WTC11 (cell line): ENCODE measurements around the gene PRCD. TPM values are rescaled to one million over a fixed set of nuclear protein-coding genes. Genes with fewer than 3 reads are reported as not detected.
A peak's percentile ranks its signal among the peaks of the same experiment; 100 is the strongest.
"Not testable (repeated sequence)": the region's sequence is repeated elsewhere in the genome, so short reads cannot be mapped to it uniquely, and the experiment has no call there.

Source experiments
- ATAC-seq: fragments of 200-7000 bp; cut with Tn5 transposase; 2 replicates; pipeline ENCODE4 v1.10.0; 2021; ENCODE audit warnings: mild to moderate bottlenecking, moderate library complexity
- CTCF ChIA-PET: fragments of 300-600 bp; sonication (Branson Sonifier 250); formaldehyde crosslinking; loops from one replicate; lab custom pipeline; 2021; ENCODE audit warnings: antibody characterized with exemption; lab: Charles Lee
- POLR2A ChIA-PET: fragments of 350-600 bp; sonication (Branson Sonifier 250); formaldehyde crosslinking; loops from one replicate; lab custom pipeline; 2021; ENCODE audit warnings: antibody characterized with exemption; lab: Charles Lee
- DNase-seq: peaks from one replicate; pipeline ENCODE4 v3.0.0; 2021; ENCODE audit warnings: low spot score
- H3K27ac Mint-ChIP-seq: 2 replicates; pipeline ENCODE4 v1.8.0; 2021; ENCODE audit warnings: mixed read lengths
- H3K27me3 Mint-ChIP-seq: 2 replicates; pipeline ENCODE4 v1.8.0; 2021; ENCODE audit warnings: low read depth, mild to moderate bottlenecking, moderate library complexity, mixed read lengths
- H3K36me3 Mint-ChIP-seq: 2 replicates; pipeline ENCODE4 v1.8.0; 2021; ENCODE audit warnings: mixed read lengths
- H3K4me1 Mint-ChIP-seq: 2 replicates; pipeline ENCODE4 v1.8.0; 2022; ENCODE audit warnings: mixed read lengths
- H3K4me3 Mint-ChIP-seq: 2 replicates; pipeline ENCODE4 v1.8.0; 2021; ENCODE audit warnings: mild to moderate bottlenecking, moderate library complexity, mixed read lengths
- H3K9me3 Mint-ChIP-seq: 2 replicates; pipeline ENCODE4 v1.8.0; 2021; ENCODE audit warnings: mixed read lengths
- CREB1 ChIP-seq: sonication (generic); formaldehyde crosslinking; IDR thresholded peaks from 2 replicates; pipeline ENCODE4 v1.8.0; 2023; ENCODE audit warnings: mild to moderate bottlenecking, missing genetic modification reagents
- ELF4 ChIP-seq: sonication (generic); formaldehyde crosslinking; IDR thresholded peaks from 2 replicates; pipeline ENCODE4 v1.8.1; 2022; ENCODE audit warnings: low read depth, mild to moderate bottlenecking, moderate library complexity, missing genetic modification reagents
- GABPB1 ChIP-seq: sonication (generic); formaldehyde crosslinking; IDR thresholded peaks from 2 replicates; pipeline ENCODE4 v1.8.1; 2023; ENCODE audit warnings: mild to moderate bottlenecking, missing genetic modification reagents
- IRF2 ChIP-seq: sonication (generic); formaldehyde crosslinking; IDR thresholded peaks from 2 replicates; pipeline ENCODE4 v1.8.0; 2022; ENCODE audit warnings: low read depth, missing genetic modification reagents, borderline replicate concordance
- OVOL2 ChIP-seq: fragments of 250-450 bp; sonication (Bioruptor Pico); IDR thresholded peaks from 2 replicates; pipeline ENCODE4 v1.9.0; 2021; ENCODE audit warnings: mild to moderate bottlenecking, borderline replicate concordance
- RELA ChIP-seq: sonication (generic); formaldehyde crosslinking; IDR thresholded peaks from 2 replicates; pipeline ENCODE4 v1.8.1; 2022; ENCODE audit warnings: missing genetic modification reagents, mild to moderate bottlenecking, borderline replicate concordance
- ZNF219 ChIP-seq: sonication (generic); formaldehyde crosslinking; IDR thresholded peaks from 2 replicates; pipeline ENCODE4 v1.8.0; 2023; ENCODE audit warnings: missing genetic modification reagents, mild to moderate bottlenecking, borderline replicate concordance
- total RNA-seq: library from RNA; stranded (reverse); gene quantifications from 3 replicates; pipeline ENCODE4 v1.2.3, GENCODE V29; 2021
- TF ChIP-seq, protein P1 (sequence below): sonication (generic); formaldehyde crosslinking; IDR thresholded peaks from 2 replicates; pipeline ENCODE4 v1.8.0; 2023; ENCODE audit warnings: missing genetic modification reagents, mild to moderate bottlenecking, borderline replicate concordance
- TF ChIP-seq, protein P2 (sequence below): sonication (generic); formaldehyde crosslinking; IDR thresholded peaks from 2 replicates; pipeline ENCODE4 v1.8.0; 2022; ENCODE audit warnings: mild to moderate bottlenecking, missing genetic modification reagents
- TF ChIP-seq, protein P3 (sequence below): sonication (generic); formaldehyde crosslinking; IDR thresholded peaks from 2 replicates; pipeline ENCODE4 v1.8.1; 2023; ENCODE audit warnings: mild to moderate bottlenecking, moderate library complexity, missing genetic modification reagents
- TF ChIP-seq, protein P4 (sequence below): sonication (generic); formaldehyde crosslinking; conservative IDR thresholded peaks from 2 replicates; pipeline ENCODE4 v1.8.1; 2022; ENCODE audit warnings: mild to moderate bottlenecking, missing genetic modification reagents
- TF ChIP-seq, protein P5 (sequence below): fragments of 250-450 bp; sonication (Bioruptor Pico); conservative IDR thresholded peaks from 2 replicates; pipeline ENCODE4 v1.9.0; 2021; ENCODE audit warnings: mild to moderate bottlenecking

PRCD gene
- total RNA-seq, 1 experiment from 2014 or later = 2.7 TPM

DNA sequence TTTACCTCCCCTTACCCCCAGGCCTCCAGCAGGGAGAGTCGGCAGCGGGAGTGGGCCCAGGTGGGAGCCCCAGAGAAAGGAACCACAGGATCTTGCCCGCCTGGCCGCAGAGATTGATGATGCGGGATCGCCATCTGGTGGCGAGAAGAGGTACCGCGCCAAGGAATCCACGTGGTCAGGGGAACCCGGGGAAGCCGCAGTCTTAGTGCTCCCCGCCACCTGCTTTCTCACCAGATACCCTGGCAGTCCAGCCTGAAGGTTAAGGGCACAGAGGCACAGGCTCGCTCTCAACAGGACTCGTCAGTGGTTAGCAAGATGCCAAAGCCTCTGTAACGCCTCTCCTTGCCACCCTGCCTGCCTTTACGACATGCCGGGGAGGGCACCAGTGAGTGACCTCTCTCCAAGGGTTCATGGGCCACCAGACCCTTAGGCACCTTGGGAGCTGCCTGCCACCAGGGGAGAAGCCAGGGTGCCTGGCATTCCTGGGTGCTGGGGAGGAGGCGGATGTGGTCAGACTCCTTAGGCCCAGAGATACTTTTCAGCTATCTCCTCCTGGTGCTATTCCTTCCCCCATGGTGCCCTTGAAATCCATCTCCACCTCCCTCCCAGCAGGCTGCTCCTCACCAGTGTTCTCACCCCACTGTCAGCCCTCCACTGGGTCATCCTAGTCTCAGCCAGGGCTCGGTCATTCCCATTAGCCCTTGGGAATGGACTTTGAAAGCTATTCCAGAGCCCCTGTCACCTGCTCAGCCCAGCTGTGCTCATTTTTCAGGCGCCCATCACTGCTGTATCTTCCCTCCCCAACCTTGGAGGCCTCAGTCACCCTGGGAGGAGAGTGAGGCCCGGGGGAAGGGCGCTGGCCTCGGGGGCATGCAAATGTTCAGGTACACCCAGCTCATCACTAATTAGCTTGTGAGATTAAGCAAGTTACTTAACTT, 33.2 kb upstream of the PRCD start (continued):
- TF ChIP-seq, protein P1, sequence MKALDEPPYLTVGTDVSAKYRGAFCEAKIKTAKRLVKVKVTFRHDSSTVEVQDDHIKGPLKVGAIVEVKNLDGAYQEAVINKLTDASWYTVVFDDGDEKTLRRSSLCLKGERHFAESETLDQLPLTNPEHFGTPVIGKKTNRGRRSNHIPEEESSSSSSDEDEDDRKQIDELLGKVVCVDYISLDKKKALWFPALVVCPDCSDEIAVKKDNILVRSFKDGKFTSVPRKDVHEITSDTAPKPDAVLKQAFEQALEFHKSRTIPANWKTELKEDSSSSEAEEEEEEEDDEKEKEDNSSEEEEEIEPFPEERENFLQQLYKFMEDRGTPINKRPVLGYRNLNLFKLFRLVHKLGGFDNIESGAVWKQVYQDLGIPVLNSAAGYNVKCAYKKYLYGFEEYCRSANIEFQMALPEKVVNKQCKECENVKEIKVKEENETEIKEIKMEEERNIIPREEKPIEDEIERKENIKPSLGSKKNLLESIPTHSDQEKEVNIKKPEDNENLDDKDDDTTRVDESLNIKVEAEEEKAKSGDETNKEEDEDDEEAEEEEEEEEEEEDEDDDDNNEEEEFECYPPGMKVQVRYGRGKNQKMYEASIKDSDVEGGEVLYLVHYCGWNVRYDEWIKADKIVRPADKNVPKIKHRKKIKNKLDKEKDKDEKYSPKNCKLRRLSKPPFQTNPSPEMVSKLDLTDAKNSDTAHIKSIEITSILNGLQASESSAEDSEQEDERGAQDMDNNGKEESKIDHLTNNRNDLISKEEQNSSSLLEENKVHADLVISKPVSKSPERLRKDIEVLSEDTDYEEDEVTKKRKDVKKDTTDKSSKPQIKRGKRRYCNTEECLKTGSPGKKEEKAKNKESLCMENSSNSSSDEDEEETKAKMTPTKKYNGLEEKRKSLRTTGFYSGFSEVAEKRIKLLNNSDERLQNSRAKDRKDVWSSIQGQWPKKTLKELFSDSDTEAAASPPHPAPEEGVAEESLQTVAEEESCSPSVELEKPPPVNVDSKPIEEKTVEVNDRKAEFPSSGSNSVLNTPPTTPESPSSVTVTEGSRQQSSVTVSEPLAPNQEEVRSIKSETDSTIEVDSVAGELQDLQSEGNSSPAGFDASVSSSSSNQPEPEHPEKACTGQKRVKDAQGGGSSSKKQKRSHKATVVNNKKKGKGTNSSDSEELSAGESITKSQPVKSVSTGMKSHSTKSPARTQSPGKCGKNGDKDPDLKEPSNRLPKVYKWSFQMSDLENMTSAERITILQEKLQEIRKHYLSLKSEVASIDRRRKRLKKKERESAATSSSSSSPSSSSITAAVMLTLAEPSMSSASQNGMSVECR (CRISPR knock-in tag) = no peak
- TF ChIP-seq ELF4 (CRISPR knock-in tag) (no peak), OVOL2 (no peak), GABPB1 (CRISPR knock-in tag) (0 out of 2 replicates have a peak, but pooled peaks have one; percentile 32), ZNF219 (CRISPR knock-in tag) (no peak), IRF2 (CRISPR knock-in tag) (no peak), RELA (CRISPR knock-in tag) (no peak), CREB1 (no peak)
- TF ChIP-seq, protein P2, sequence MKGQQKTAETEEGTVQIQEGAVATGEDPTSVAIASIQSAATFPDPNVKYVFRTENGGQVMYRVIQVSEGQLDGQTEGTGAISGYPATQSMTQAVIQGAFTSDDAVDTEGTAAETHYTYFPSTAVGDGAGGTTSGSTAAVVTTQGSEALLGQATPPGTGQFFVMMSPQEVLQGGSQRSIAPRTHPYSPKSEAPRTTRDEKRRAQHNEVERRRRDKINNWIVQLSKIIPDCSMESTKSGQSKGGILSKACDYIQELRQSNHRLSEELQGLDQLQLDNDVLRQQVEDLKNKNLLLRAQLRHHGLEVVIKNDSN (CRISPR knock-in tag) = peak; percentile 73
- TF ChIP-seq, protein P3, sequence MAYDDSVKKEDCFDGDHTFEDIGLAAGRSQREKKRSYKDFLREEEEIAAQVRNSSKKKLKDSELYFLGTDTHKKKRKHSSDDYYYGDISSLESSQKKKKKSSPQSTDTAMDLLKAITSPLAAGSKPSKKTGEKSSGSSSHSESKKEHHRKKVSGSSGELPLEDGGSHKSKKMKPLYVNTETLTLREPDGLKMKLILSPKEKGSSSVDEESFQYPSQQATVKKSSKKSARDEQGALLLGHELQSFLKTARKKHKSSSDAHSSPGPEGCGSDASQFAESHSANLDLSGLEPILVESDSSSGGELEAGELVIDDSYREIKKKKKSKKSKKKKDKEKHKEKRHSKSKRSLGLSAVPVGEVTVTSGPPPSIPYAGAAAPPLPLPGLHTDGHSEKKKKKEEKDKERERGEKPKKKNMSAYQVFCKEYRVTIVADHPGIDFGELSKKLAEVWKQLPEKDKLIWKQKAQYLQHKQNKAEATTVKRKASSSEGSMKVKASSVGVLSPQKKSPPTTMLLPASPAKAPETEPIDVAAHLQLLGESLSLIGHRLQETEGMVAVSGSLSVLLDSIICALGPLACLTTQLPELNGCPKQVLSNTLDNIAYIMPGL (CRISPR knock-in tag) = no peak
- TF ChIP-seq, protein P4, sequence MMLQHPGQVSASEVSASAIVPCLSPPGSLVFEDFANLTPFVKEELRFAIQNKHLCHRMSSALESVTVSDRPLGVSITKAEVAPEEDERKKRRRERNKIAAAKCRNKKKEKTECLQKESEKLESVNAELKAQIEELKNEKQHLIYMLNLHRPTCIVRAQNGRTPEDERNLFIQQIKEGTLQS (CRISPR knock-in tag) = no peak
- TF ChIP-seq, protein P5, sequence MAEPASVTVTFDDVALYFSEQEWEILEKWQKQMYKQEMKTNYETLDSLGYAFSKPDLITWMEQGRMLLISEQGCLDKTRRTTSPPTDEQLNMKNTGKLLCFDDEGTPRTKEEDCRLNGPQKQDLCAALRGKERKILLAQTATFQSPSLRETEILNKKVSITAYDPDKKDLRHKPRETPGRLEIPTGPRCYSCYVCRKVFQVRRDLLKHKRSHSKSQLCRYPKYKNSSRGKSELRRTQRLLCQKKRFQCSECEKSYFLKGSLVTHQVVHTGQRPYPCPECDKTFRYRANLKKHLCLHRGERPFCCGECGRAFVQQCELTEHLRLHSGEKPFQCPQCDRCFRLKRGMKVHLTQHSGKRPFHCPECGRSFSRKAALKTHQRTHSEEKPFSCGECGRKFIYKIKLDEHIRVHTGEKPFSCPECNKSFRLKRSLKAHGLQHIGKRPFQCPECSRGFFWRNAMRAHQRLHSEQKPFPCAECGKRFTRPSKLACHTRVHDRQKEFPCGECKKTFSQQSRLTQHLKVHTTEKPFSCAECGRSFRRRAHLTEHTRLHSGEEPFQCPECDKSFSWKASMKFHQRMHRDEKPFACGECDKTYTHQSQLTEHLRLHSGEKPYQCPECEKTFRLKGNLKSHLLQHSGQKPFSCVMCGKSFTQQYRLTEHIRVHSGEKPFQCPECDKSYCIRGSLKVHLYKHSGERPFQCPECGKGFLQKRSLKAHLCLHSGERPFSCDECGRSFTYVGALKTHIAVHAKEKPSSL (CRISPR knock-in tag) = no peak

DNA sequence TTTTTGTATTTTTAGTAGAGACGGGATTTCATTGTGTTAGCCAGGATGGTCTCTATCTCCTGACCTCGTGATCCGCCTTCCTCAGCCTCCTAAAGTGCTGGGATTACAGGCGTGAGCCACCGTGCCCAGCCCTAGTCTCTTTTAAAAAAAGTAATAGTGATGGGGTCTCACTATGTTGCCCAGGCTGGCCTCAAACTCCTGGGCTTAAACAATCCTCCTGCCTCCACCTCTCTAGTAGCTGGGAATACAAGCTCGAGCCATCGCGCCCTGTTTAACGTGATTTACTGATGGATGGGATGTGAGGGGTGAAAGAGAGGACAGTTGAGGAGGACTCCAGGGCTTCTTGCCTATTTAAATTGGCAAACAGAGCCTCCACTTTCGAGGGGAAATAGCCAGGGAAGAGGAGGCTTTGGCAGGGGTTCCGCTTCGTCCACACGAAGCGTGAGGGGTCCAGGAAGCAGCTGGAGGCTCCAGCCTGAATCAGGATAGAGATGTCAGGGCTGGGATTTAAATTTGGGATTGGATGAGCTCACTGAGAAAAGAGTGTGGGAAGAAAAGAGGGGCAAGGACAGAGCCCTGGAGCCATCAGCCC, 31.3 kb upstream of the PRCD start:
- H3K4me1 Mint-ChIP-seq, ATAC-seq, H3K36me3 Mint-ChIP-seq, H3K4me3 Mint-ChIP-seq, H3K9me3 Mint-ChIP-seq, H3K27ac Mint-ChIP-seq, DNase-seq: not testable (repeated sequence)
- CTCF ChIA-PET = interaction anchor here (1.0 to 5.7 kb wide), 11 partner anchors 10 to 143 kb away, joined by 3 to 40 read pairs (median 6); partner anchors contain the start of genes AANAT and PRCD
- POLR2A ChIA-PET = interaction anchor here (0.6 kb wide), 1 partner anchor 360 kb away, joined by 9 read pairs; no protein-coding TSS in a partner anchor
- peaks cover 21% of the 10 kb centered on the region for H3K27me3 Mint-ChIP-seq
